HG03469 (cell line): Measurements from ENCODE around the gene SLC12A7.
"Not testable (repeated sequence)": the region's sequence is repeated elsewhere in the genome, so short reads cannot be mapped to it uniquely, and the experiment has no call there.

ENCODE experiments used
- ATAC-seq: cut with Tn5 transposase; IDR thresholded peaks from one replicate; pipeline ENCODE4 v1.9.1; 2021; ENCODE audit warnings: mild to moderate bottlenecking, moderate library complexity, moderate number of reproducible peaks; ENCODE audit not compliant: unreplicated experiment

Gene SLC12A7

GRCh38 chr5:1111727-1112289 lies at the start of gene SLC12A7:
TSS of gene SLC12A7 (minus strand) at chr5:1112063. CDS start at chr5:1111991, 72 bp downstream.
- ATAC-seq = no peak

GRCh38 chr5:1161108-1161832 lies 49.4 kb upstream of the SLC12A7 start:
- no peak for ATAC-seq

GRCh38 chr5:1159774-1160406 lies 48.0 kb upstream of the SLC12A7 start:
- ATAC-seq = no peak

- ATAC-seq = no peak
Measured at GRCh38 chr5:1159341-1159675, 47.4 kb upstream of the SLC12A7 start.

- no peak for ATAC-seq
Measured at GRCh38 chr5:1158647-1159340, 46.9 kb upstream of the SLC12A7 start.

GRCh38 chr5:1157461-1157986 lies 45.7 kb upstream of the SLC12A7 start:
- not testable (repeated sequence) for ATAC-seq

- ATAC-seq = no peak
Measured at GRCh38 chr5:1156754-1157460, 45.0 kb upstream of the SLC12A7 start.

- ATAC-seq = no peak
Measured at GRCh38 chr5:1156033-1156753, 44.3 kb upstream of the SLC12A7 start.

GRCh38 chr5:1155191-1156032 lies 43.5 kb upstream of the SLC12A7 start:
- no peak for ATAC-seq

- no peak for ATAC-seq
Measured at GRCh38 chr5:1153428-1153827, 41.6 kb upstream of the SLC12A7 start.

- ATAC-seq = no peak
Measured at GRCh38 chr5:1152771-1153282, 41.0 kb upstream of the SLC12A7 start.

GRCh38 chr5:1152156-1152555 lies 40.3 kb upstream of the SLC12A7 start:
- ATAC-seq = no peak

GRCh38 chr5:1151316-1151715 lies 39.5 kb upstream of the SLC12A7 start:
- ATAC-seq = no peak

GRCh38 chr5:1150866-1151265 lies 39.0 kb upstream of the SLC12A7 start:
- no peak for ATAC-seq

- ATAC-seq = no peak
Measured at GRCh38 chr5:1144638-1145396, 33.0 kb upstream of the SLC12A7 start.

GRCh38 chr5:1144089-1144488 lies 32.2 kb upstream of the SLC12A7 start:
- no peak for ATAC-seq

- no peak for ATAC-seq
Measured at GRCh38 chr5:1143670-1143951, 31.7 kb upstream of the SLC12A7 start.

GRCh38 chr5:1142886-1143669 lies 31.2 kb upstream of the SLC12A7 start:
- ATAC-seq = no peak
